PC-3 (cell line): ENCODE measurements around the gene ISCU.

Experiments used
- EZH2 ChIP-seq: fragments of 300-600 bp; sonication (generic); IDR thresholded peaks from one replicate; pipeline ENCODE4 v1.6.1; 2017; ENCODE audit warnings: antibody characterized with exemption, mild to moderate bottlenecking, low read length; ENCODE audit not compliant: unreplicated experiment
- EZH2phosphoT487 ChIP-seq: fragments of 300-600 bp; sonication (generic); IDR thresholded peaks from 2 replicates; pipeline ENCODE4 v1.6.1; 2018; ENCODE audit warnings: mild to moderate bottlenecking, antibody characterized with exemption, low read length, borderline replicate concordance
- TF ChIP-seq, protein P1 (sequence below): fragments of 300-600 bp; sonication (generic); conservative IDR thresholded peaks from 2 replicates; pipeline ENCODE4 v1.5.1; 2017; ENCODE audit warnings: antibody characterized with exemption, low read depth, mild to moderate bottlenecking, low read length

DNA sequence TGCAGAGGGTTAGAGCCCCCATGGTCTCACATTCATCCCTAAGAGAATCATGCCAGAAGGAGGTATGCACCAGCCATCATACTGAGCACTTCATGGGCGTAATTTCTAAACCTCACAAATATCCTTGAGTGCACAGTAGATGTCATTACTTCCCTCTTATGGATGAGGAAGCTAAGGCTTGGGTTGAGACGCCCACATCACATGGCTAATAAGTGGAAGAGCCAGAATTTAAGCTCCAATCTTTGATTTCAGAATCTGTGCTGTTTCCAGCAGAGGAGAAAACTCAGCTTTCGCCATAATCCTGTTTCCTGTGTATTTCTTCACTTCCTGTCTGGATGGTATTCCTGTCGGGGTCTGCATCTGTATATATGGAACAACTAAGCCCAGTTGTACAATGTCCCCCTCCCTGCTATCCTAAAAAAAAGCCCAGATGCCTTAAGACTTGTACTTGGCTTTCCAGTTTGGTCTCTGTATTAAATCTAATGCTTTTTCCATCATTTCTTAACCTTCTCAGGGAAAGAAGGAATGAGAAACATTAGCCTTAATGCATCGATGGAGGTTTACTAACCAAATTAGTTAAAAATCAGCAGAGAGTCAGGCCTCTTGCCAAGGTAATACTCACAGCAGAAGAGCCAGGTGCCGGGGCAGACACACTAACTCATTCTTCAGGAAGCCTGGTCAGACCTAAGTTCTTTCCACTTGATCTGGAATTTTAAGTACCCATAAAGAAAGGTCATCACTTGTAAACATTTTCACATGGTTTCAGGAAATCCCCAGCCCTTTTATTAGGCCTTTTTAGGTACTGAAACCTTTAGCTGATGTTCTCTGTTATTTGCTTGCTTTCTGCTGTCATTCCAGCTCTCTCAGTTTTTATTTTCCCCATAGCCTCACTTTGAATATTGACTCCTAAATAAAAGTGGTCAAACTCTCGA is 5.3 kb downstream of the ISCU start:
- TF ChIP-seq, protein P1, sequence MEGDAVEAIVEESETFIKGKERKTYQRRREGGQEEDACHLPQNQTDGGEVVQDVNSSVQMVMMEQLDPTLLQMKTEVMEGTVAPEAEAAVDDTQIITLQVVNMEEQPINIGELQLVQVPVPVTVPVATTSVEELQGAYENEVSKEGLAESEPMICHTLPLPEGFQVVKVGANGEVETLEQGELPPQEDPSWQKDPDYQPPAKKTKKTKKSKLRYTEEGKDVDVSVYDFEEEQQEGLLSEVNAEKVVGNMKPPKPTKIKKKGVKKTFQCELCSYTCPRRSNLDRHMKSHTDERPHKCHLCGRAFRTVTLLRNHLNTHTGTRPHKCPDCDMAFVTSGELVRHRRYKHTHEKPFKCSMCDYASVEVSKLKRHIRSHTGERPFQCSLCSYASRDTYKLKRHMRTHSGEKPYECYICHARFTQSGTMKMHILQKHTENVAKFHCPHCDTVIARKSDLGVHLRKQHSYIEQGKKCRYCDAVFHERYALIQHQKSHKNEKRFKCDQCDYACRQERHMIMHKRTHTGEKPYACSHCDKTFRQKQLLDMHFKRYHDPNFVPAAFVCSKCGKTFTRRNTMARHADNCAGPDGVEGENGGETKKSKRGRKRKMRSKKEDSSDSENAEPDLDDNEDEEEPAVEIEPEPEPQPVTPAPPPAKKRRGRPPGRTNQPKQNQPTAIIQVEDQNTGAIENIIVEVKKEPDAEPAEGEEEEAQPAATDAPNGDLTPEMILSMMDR: no peak
- no peak for TF ChIP-seq EZH2phosphoT487
- no peak for TF ChIP-seq EZH2
